Activated CD8-positive, alpha-beta T cell treated with anti-CD3 and anti-CD28 coated beads, Interleukin-2, amount 10 ng/mL, durations not matched to agents 7 days and 5 days (primary cell): ENCODE measurements around the gene TNFAIP3. TPM values are rescaled to one million over a fixed set of nuclear protein-coding genes. Genes with fewer than 3 reads are reported as not detected.

Source experiments
- ATAC-seq: fragments of 150-1000 bp; cut with Tn5 transposase; one replicate; pipeline ENCODE4 v1.10.0; 2021; ENCODE audit warnings: moderate library complexity
- CTCF ChIA-PET: fragments of 350-600 bp; sonication (Branson Sonifier 250); formaldehyde crosslinking; loops from one replicate; lab custom pipeline; 2021; ENCODE audit warnings: antibody characterized with exemption; lab: Charles Lee
- POLR2A ChIA-PET: fragments of 350-600 bp; sonication (Branson Sonifier 250); formaldehyde crosslinking; loops from one replicate; lab custom pipeline; 2021; ENCODE audit warnings: antibody characterized with exemption; lab: Charles Lee
- DNase-seq: peaks from one replicate; pipeline ENCODE4 v3.0.0-alpha.2; 2020
- H3K27ac Mint-ChIP-seq: one replicate; pipeline ENCODE4 v1.8.0; 2021; ENCODE audit warnings: mild to moderate bottlenecking, mixed read lengths
- H3K27me3 Mint-ChIP-seq: one replicate; pipeline ENCODE4 v1.8.0; 2021; ENCODE audit warnings: low read depth, mixed read lengths
- H3K36me3 Mint-ChIP-seq: one replicate; pipeline ENCODE4 v1.8.0; 2021; ENCODE audit warnings: low read depth, mixed read lengths
- H3K4me1 Mint-ChIP-seq: one replicate; pipeline ENCODE4 v1.8.0; 2021; ENCODE audit warnings: low read depth, mixed read lengths
- H3K4me3 Mint-ChIP-seq: one replicate; pipeline ENCODE4 v1.8.0; 2021; ENCODE audit warnings: mild to moderate bottlenecking, mixed read lengths
- H3K9me3 Mint-ChIP-seq: one replicate; pipeline ENCODE4 v1.8.0; 2022; ENCODE audit warnings: mixed read lengths; ENCODE audit not compliant: insufficient read depth
- total RNA-seq, 2 experiments: library from RNA; stranded (reverse); gene quantifications; one replicate each; pipeline ENCODE4 v1.2.3, GENCODE V29; 2021

TNFAIP3 gene
- total RNA-seq, 2 experiments from 2014 or later, result 29.6 to 34.5 TPM

GRCh38 chr6:137864812-137865508, 2.1 kb upstream of the TNFAIP3 start:
- peaks cover 18% of the 10 kb centered on the region for H3K36me3 Mint-ChIP-seq
- ChIA-PET POLR2A (interaction anchor here (0.5 to 4.5 kb wide), 5 partner anchors 37 to 156 kb away, joined by 3 to 35 read pairs (median 3); no protein-coding TSS in a partner anchor), CTCF (interaction anchor here (1.1 to 18.3 kb wide), 11 partner anchors 16 to 167 kb away, joined by 3 to 555 read pairs (median 60); no protein-coding TSS in a partner anchor)
- H3K9me3 Mint-ChIP-seq, result no peaks in the 10 kb centered on the region
- no peak overlapping the region for H3K27ac Mint-ChIP-seq
- ATAC-seq (no peak), DNase-seq (no peak)
- no peaks in the 10 kb centered on the region for H3K27me3 Mint-ChIP-seq
- H3K4me1 Mint-ChIP-seq, result peaks cover 46% of the 10 kb centered on the region
- no peak overlapping the region for H3K4me3 Mint-ChIP-seq

- ChIA-PET CTCF (interaction anchor here (0.8 to 18.3 kb wide), 25 partner anchors 10 to 208 kb away, joined by 3 to 555 read pairs (median 12); no protein-coding TSS in a partner anchor), POLR2A (interaction anchor here (0.6 to 4.7 kb wide), 29 partner anchors 9 to 208 kb away, joined by 3 to 69 read pairs (median 6); no protein-coding TSS in a partner anchor)
- DNase-seq, result no peak
Measured at GRCh38 chr6:137866200-137866913, 702 bp upstream of the TNFAIP3 start.

GRCh38 chr6:137867685-137868509, 838 bp downstream of the TNFAIP3 start:
- Mint-ChIP-seq H3K4me3 (peak overlapping the region; percentile 94), H3K27me3 (no peaks in the 10 kb centered on the region), H3K36me3 (peaks cover 40% of the 10 kb centered on the region), H3K27ac (peak overlapping the region; percentile 92), H3K4me1 (peaks cover 61% of the 10 kb centered on the region), H3K9me3 (no peaks in the 10 kb centered on the region)
- POLR2A ChIA-PET, result interaction anchor here (0.6 to 5.5 kb wide), 37 partner anchors 9 to 210 kb away, joined by 3 to 69 read pairs (median 5); no protein-coding TSS in a partner anchor
- CTCF ChIA-PET, result interaction anchor here (0.6 to 18.3 kb wide), 49 partner anchors 9 to 209 kb away, joined by 3 to 555 read pairs (median 5); no protein-coding TSS in a partner anchor
- DNase-seq (peak; percentile 65), ATAC-seq (peak; percentile 4)

More at GRCh38 chr6:137866200-137866913, 702 bp upstream of the TNFAIP3 start:
- ATAC-seq, result peak; percentile 10
- Mint-ChIP-seq H3K4me1 (peaks cover 59% of the 10 kb centered on the region), H3K9me3 (no peaks in the 10 kb centered on the region), H3K4me3 (peak overlapping the region; percentile 79), H3K36me3 (peaks cover 24% of the 10 kb centered on the region), H3K27me3 (no peaks in the 10 kb centered on the region), H3K27ac (peak overlapping the region; percentile 88)

GRCh38 chr6:137868721-137869548, 1.9 kb downstream of the TNFAIP3 start:
- Mint-ChIP-seq H3K4me1 (peaks cover 71% of the 10 kb centered on the region), H3K9me3 (no peaks in the 10 kb centered on the region), H3K27me3 (no peaks in the 10 kb centered on the region), H3K4me3 (peak overlapping the region; percentile 94), H3K27ac (peak overlapping the region; percentile 92), H3K36me3 (peaks cover 50% of the 10 kb centered on the region)
- POLR2A ChIA-PET, result interaction anchor here (0.7 to 5.5 kb wide), 18 partner anchors 12 to 164 kb away, joined by 3 to 69 read pairs (median 14); no protein-coding TSS in a partner anchor
- ATAC-seq (no peak), DNase-seq (peak; percentile 24)
- CTCF ChIA-PET, result interaction anchor here (0.6 to 18.3 kb wide), 31 partner anchors 12 to 206 kb away, joined by 3 to 555 read pairs (median 10); no protein-coding TSS in a partner anchor

- ChIA-PET POLR2A (interaction anchor here (0.7 to 5.5 kb wide), 10 partner anchors 11 to 173 kb away, joined by 3 to 45 read pairs (median 12); no protein-coding TSS in a partner anchor), CTCF (interaction anchor here (0.6 to 18.3 kb wide), 33 partner anchors 11 to 464 kb away, joined by 3 to 555 read pairs (median 5); no protein-coding TSS in a partner anchor)
- peak overlapping the region; percentile 94 for H3K4me3 Mint-ChIP-seq
- ATAC-seq (no peak), DNase-seq (peak; percentile 19)
- H3K27ac Mint-ChIP-seq, result peak overlapping the region; percentile 92
- H3K27me3 Mint-ChIP-seq, result no peaks in the 10 kb centered on the region
- H3K9me3 Mint-ChIP-seq, result no peaks in the 10 kb centered on the region
- peaks cover 55% of the 10 kb centered on the region for H3K36me3 Mint-ChIP-seq
- H3K4me1 Mint-ChIP-seq, result peaks cover 79% of the 10 kb centered on the region
Measured at GRCh38 chr6:137869549-137870307, 2.7 kb downstream of the TNFAIP3 start.

GRCh38 chr6:137870308-137870644, 3.2 kb downstream of the TNFAIP3 start:
- no peaks in the 10 kb centered on the region for H3K27me3 Mint-ChIP-seq
- peak overlapping the region; percentile 94 for H3K4me3 Mint-ChIP-seq
- H3K4me1 Mint-ChIP-seq, result peaks cover 85% of the 10 kb centered on the region
- ATAC-seq, result no peak
- no peak for DNase-seq
- CTCF ChIA-PET, result interaction anchor here (0.8 to 18.3 kb wide), 34 partner anchors 8 to 464 kb away, joined by 3 to 555 read pairs (median 4); no protein-coding TSS in a partner anchor
- POLR2A ChIA-PET, result interaction anchor here (0.8 to 5.5 kb wide), 12 partner anchors 10 to 173 kb away, joined by 3 to 45 read pairs (median 10); no protein-coding TSS in a partner anchor
- peaks cover 60% of the 10 kb centered on the region for H3K36me3 Mint-ChIP-seq
- no peaks in the 10 kb centered on the region for H3K9me3 Mint-ChIP-seq
- H3K27ac Mint-ChIP-seq, result peak overlapping the region; percentile 87

GRCh38 chr6:137870744-137871247, 3.7 kb downstream of the TNFAIP3 start:
- Mint-ChIP-seq H3K9me3 (no peaks in the 10 kb centered on the region), H3K4me3 (peak overlapping the region; percentile 94), H3K36me3 (peaks cover 65% of the 10 kb centered on the region), H3K27ac (peak overlapping the region; percentile 87), H3K27me3 (no peaks in the 10 kb centered on the region), H3K4me1 (peaks cover 86% of the 10 kb centered on the region)
- ChIA-PET CTCF (interaction anchor here (0.7 to 18.3 kb wide), 40 partner anchors 9 to 450 kb away, joined by 3 to 555 read pairs (median 4); no protein-coding TSS in a partner anchor), POLR2A (interaction anchor here (0.8 to 5.5 kb wide), 12 partner anchors 10 to 174 kb away, joined by 3 to 45 read pairs (median 10); no protein-coding TSS in a partner anchor)
- ATAC-seq, result peak; percentile 25
- DNase-seq, result peak; percentile 53

GRCh38 chr6:137871291-137871690, 4.2 kb downstream of the TNFAIP3 start:
- Mint-ChIP-seq H3K4me1 (peaks cover 83% of the 10 kb centered on the region), H3K27ac (peak overlapping the region; percentile 87)

GRCh38 chr6:137871831-137872454, 4.9 kb downstream of the TNFAIP3 start:
- no peaks in the 10 kb centered on the region for H3K27me3 Mint-ChIP-seq
- peak overlapping the region; percentile 94 for H3K4me3 Mint-ChIP-seq
- ChIA-PET POLR2A (interaction anchor here (0.7 to 5.5 kb wide), 10 partner anchors 9 to 167 kb away, joined by 3 to 45 read pairs (median 8); no protein-coding TSS in a partner anchor), CTCF (interaction anchor here (0.7 to 18.3 kb wide), 28 partner anchors 9 to 237 kb away, joined by 3 to 555 read pairs (median 8); no protein-coding TSS in a partner anchor)
- peak overlapping the region; percentile 69 for H3K27ac Mint-ChIP-seq
- ATAC-seq (no peak), DNase-seq (no peak)
- no peaks in the 10 kb centered on the region for H3K9me3 Mint-ChIP-seq
- H3K4me1 Mint-ChIP-seq, result peaks cover 81% of the 10 kb centered on the region
- peaks cover 74% of the 10 kb centered on the region for H3K36me3 Mint-ChIP-seq

More at GRCh38 chr6:137871291-137871690, 4.2 kb downstream of the TNFAIP3 start:
- CTCF ChIA-PET, result interaction anchor here (0.7 to 18.3 kb wide), 35 partner anchors 9 to 237 kb away, joined by 3 to 555 read pairs (median 5); no protein-coding TSS in a partner anchor
- Mint-ChIP-seq H3K36me3 (peaks cover 68% of the 10 kb centered on the region), H3K9me3 (no peaks in the 10 kb centered on the region), H3K4me3 (peak overlapping the region; percentile 94), H3K27me3 (no peaks in the 10 kb centered on the region)
- ATAC-seq (no peak), DNase-seq (no peak)
- POLR2A ChIA-PET, result interaction anchor here (0.7 to 5.5 kb wide), 11 partner anchors 9 to 167 kb away, joined by 3 to 45 read pairs (median 10); no protein-coding TSS in a partner anchor
